Loucy (cell line): ENCODE results near the gene NEIL3.

Experiments used
- EZH2phosphoT487 ChIP-seq: fragments of 200-600 bp; IDR thresholded peaks from 2 replicates; pipeline ENCODE4 v1.6.1; 2018; ENCODE audit warnings: antibody characterized with exemption, mild to moderate bottlenecking, moderate library complexity, borderline replicate concordance
- TF ChIP-seq, protein P1 (sequence below): fragments of 200-600 bp; sonication (generic); conservative IDR thresholded peaks from 2 replicates; pipeline ENCODE4 v1.5.1; 2014; ENCODE audit warnings: mild to moderate bottlenecking, antibody characterized with exemption, low read length

DNA sequence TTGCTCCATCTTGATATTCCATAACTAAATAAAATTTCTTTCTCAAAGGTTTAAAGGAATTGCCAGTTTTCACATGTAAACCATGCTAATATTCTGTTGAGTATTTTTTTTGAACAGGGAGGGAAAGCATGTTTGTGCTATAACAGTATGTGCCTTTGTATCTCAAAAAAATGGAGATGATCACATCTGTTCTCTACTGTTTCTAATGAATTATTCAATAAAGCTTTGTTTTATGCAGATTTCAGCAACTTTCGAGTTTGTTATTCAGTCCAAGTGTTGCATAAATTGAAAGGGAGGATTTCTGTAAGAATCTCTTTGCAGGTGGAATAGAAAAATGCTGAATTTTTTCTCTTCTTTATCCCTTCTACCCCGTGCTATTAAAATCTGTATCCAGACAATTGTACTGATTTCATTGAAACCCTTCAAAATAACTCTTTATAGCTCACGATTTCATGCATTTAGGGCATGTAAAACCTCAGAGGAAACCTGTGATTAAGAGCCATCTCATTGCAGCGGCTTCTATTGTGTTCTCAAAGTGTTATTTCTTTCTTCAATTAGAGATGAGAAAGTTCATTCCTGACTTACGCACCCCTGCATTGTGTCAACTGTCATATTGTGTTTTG, 42.1 kb downstream of the NEIL3 start:
- TF ChIP-seq, protein P1, sequence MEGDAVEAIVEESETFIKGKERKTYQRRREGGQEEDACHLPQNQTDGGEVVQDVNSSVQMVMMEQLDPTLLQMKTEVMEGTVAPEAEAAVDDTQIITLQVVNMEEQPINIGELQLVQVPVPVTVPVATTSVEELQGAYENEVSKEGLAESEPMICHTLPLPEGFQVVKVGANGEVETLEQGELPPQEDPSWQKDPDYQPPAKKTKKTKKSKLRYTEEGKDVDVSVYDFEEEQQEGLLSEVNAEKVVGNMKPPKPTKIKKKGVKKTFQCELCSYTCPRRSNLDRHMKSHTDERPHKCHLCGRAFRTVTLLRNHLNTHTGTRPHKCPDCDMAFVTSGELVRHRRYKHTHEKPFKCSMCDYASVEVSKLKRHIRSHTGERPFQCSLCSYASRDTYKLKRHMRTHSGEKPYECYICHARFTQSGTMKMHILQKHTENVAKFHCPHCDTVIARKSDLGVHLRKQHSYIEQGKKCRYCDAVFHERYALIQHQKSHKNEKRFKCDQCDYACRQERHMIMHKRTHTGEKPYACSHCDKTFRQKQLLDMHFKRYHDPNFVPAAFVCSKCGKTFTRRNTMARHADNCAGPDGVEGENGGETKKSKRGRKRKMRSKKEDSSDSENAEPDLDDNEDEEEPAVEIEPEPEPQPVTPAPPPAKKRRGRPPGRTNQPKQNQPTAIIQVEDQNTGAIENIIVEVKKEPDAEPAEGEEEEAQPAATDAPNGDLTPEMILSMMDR: no peak
- no peak for TF ChIP-seq EZH2phosphoT487
